HG03175 (cell line): Measurements from ENCODE around the gene CFAP299.

Source experiments
- ATAC-seq: cut with Tn5 transposase; IDR thresholded peaks from one replicate; pipeline ENCODE4 v1.9.1; 2021; ENCODE audit warnings: mild to moderate bottlenecking, moderate library complexity; ENCODE audit not compliant: unreplicated experiment

CFAP299 gene

DNA sequence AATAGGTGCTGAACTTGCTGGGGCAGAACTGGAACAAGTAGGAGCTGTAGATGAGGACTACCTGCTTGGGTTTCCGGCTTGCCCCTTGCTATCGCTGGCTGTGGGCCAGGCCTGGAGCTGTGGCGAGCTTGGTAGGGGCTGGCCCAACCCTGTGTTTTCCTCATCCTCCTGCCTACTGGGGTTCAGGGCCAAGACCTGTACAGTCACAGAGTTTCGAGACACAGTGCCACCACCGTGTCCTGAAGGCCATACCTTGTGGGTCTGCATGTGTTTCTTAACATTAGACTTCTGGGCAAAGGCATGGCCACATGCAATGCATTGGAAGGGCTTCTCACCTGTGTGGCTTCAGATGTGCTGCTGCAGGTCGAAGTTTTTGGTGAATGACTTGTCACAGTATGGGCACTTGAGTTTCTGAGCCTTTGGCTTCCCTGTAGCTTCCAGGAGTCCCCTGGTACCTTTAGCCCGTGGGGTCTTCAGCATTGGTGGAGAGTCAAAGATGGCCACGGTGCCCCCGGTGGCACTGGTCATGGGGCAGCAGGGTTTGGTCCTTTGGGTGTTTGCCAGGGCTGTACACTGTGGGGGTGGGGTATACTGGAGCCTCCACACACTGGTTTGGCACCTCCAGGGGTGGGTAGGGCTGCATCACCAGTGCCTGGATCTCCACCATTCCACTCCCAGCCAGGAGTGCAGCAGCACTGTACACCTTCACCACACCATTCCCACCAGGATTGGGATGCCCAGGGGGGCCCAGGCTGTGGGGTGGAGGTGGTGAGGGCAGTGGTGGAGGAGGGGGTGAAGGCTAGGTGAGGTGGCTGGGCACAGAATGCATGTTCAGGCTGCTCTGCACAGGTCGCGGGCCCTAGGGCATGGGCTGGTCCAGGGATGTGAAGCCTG is 52.1 kb downstream of the CFAP299 start:
- no peak for ATAC-seq

DNA sequence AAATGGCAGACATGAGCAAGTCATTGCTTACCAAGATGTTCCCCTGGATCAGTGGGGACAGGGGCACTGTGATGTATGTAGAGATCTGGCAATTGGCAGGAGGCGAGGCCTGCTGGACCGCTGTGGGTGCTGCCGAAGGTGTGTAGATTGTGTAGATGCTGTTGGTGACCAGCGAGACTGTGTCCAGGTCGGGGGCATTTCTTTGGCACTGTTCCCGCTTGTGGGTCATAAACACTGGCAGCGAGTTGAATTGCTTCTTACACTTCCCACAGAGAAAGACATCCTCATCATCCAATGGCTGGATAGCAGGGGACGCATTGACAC is 52.7 kb downstream of the CFAP299 start:
- no peak for ATAC-seq

DNA sequence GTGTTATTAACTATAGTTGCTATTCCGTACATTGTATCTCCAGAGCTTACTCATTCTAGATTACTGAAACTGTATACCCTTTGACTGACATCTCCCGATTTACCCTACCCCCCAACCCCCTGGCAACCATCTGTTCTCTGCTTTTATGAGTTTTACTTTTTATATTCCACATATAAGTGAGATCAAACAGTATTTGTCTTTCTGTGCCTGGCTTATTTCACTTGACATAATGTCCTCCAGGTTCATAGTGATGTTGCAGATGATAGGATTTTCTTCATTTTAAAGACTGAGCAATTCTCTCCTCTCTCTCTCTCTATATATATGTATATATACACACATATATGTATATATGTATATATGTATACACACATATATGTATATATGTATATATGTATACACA is 54.6 kb downstream of the CFAP299 start:
- no peak for ATAC-seq

DNA sequence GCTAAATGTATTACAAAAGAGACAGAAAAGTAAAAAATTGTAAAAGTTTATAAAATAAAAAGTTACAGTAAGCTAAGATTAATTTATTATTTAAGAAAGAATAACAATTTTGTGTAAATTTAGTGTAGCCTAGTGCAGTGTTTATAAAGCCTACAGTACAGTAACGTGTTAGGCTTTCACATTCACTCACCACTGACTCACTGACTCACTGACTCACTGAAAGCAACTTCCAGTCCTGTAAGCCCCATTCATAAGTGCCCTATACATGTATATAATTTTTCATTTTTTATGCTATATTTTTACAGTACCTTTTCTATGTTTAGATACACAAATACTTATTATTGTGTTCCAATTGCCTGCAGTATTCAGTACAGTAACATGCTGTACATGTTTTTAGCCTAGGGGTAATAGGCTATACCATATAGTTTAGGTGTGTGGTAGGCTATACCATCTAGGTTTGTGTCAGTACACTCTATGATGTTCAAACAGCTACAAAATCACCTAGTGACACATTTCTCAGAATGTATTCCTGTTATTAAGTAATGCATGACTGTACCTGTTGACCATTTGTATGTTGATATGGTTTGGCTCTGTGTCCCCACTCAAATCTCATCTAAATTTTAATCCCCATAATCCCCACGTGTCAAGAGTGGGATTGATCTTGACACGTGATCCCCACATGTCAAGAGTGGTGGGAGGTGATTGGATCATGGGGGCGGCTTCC is 57.9 kb downstream of the CFAP299 start:
- no peak for ATAC-seq

DNA sequence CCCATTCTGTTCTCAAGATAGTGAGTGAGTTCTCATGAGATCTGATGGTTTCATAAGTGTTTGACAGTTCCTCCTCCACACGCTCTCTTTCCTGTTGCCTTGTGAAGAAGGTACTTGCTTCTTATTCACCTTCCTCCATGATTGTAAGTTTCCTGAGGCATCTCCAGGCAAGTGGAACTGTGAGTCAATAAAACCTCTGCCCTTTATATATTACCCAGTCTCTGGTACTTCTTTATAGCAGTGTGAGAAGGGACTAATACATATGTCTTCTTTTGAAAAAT is 58.4 kb downstream of the CFAP299 start:
- no peak for ATAC-seq

DNA sequence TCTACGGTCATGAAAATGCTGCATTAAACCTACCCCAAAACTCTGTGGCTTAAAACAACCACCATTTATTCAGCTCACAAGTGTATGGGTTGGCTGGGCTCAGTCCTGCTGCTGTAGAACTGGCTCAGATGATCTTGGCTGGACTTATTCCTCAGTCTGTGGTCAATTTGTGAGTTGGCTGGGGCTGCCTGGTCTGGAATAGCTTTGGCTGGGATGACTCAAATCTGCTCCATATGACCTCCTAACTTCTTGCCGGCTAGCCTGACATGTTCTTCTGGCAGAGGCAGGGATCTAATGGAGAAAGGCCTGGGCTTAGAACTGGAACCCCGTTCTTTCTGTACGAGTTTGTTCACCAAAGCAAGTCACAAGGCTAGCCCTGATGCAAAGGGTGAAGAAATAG is 71.7 kb downstream of the CFAP299 start:
- no peak for ATAC-seq

DNA sequence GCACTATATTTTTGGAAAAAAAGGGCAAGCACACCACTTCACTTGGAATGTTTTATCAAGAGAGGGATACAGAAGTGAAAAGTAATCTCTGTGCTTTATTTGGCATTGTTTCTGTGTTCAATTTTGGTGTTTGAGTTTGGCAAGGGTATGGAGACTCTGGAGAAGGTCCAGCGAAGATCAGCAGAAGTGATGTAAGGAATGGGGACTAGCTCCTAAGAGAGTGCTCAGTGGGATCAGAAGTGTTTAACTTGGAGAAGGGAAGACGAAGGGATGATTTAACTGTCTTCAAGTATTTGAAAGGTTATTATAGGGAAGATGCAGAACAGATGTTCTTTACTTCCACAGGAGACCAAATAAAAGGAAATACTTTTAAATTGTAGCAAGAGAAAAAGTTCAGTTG is 74.3 kb downstream of the CFAP299 start:
- ATAC-seq, result no peak

DNA sequence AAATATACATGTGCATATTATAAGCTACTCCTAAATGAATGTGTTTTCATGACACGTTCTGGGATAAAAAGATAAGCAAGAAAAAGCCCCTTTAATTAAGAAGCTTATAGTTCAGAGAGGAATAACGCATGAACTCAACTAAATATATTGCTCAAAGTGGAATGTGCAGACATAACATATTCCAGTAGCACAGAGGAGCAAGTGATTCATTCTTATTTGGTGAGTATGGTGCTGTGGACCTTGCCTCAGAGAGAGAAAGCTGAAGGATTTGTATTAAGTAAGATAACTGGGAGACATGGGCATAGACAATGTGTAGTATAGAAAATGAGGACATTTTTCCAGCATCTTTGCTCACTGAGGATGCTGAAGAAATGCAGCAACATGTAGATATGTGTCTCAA is 76.8 kb downstream of the CFAP299 start:
- ATAC-seq, result no peak

DNA sequence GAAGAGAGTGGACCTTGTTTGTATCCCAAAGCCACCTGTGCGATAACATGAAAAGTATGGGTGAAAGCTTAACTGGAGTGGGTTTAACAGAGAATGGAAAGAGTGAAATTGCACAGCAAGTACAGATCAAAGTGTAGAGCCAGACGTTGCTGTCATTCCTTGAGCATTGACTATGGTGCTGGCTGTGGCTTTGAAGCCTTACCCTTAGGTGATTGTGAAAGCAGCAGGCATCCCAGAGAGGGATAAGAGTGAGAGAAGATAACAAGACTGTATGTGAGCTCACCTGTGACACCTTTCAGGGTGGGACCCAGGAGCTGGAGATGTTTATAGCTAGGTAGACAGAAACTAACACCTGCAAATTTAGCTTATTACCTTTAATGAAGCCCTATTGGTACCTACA is 77.6 kb downstream of the CFAP299 start:
- ATAC-seq, result no peak

DNA sequence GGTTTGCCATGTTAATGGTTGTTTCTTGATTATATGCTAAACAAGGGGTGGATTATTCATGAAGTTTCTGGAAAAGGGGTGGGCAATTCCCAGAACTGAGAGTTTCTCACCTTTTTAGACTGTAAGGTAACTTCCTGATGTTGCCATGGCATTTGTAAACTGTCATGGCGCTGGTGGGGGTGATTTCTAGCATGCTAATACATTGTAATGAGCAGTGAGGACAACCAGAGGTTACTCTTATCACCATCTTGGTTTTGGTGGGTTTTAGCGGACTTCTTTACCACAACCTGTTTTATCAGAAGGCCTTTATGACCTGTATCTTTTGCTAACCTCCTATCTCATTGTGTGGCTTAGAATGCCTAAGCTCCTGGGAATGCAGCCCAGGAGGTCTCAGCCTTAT is 81.5 kb downstream of the CFAP299 start:
- no peak for ATAC-seq

DNA sequence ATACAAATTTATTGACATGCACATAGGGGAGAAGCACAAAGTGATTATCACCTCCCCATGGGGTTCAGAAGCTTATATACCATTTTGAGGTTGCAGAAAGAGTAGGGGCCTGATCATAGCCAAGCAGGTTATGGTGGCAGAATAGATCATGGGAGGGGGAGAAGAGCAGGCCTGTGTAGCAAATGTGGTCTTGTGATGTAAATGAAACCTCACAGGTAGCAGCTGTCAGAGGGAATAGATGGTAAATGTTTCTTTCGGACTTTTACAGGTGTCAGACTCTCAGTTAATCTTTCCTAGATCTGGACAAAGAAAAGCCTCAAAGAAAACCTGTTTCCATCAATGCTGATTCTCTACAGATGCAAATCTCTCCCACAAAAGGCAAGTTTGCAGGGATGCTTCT is 84.4 kb downstream of the CFAP299 start:
- ATAC-seq, result no peak

DNA sequence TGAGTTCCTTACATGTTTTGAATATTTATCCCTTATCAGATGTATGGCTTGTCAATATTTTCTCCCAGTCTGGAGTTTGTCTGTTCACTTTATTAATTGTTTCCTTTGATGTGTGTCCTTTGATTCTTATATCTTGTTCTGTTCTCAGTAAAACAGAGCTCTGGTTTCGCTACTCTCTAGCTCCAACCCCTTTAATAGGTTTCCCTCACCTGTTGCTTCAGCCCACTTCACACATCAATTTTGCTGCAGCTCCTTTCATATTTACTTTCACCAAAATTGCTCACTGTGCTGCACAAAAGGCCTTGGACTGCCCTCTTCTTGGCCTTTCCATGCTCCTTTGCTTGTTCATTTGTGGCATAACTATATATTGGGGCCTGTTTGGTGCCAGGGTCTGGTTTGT is 85.1 kb downstream of the CFAP299 start:
- no peak for ATAC-seq

DNA sequence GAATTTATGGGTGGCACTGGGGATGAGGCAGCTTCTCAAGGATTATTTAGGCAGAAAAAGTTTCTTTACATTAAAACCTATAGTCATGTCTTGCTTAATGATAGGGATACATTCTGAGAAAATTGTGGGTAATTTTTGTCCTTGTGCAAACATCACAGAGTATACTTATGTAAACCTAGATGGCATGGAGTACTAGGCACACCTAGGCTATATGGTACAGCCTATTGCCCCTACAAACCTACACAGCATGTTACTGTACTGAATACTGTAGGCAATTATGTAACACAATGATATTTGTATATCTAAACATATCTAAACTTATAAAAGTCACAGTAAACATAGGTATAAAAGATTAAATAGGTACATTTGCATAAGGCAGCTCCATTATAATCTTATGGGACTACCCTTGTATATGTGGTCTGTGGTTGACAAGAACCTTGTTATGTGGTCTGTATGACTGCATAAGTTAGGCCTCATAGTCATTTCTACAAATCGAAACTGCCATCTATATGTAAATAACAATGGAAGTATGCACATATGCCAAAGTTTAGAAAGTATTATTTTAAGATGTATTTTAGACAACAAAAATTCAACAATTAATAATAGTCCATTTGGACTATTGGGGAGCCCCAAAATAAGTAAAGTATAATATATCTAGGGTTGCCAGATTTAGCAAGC is 87.3 kb downstream of the CFAP299 start:
- ATAC-seq, result peak; percentile 55

DNA sequence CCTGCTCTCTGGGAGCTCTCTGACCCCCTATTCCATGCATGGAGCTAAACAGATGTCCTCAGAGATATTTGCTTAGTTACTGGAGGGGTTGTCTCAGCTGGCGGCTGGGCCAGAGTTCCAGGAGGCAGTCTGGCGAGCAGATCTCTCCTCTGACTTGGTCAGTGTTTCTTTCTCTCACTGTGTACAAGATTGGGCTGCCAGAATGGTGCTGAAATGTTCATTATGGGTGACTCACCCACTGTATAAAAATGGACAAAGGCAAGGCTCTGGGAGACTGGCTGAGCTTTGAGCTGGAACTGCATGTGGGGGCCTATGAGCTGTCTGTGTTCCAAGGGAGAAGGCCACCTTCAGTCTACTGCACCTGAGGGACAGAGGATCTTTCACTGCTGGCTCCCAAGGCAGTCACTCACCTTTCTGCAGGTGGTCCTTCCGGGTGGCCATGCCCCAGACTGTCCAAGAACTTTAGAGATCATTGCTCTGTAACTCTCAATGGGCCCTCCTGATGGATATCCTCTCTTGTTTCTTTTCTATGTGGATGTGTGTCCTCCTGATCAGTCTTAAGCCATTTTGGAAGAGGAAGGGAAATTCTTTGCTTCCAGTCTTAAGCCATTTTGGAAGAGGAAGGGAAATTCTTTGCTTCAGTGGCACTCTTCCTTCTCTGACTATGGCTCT is 88.2 kb downstream of the CFAP299 start:
- no peak for ATAC-seq

DNA sequence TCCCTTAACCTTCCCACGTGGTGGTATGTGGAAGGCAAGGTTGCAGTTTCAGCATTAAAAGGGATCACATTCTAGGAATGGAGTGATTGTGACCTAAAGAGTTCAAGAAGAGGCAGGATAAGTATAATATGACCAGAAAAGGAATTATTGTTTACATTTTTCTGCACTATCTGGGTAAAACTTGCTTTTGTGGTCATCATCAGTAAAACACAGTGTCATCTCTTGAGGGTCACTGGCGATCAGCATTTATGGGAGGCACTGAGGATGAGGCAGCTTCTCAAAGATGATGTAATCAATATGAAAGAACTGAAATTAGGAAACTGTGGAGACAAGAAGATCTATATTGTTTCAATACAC is 88.7 kb downstream of the CFAP299 start:
- ATAC-seq, result no peak

DNA sequence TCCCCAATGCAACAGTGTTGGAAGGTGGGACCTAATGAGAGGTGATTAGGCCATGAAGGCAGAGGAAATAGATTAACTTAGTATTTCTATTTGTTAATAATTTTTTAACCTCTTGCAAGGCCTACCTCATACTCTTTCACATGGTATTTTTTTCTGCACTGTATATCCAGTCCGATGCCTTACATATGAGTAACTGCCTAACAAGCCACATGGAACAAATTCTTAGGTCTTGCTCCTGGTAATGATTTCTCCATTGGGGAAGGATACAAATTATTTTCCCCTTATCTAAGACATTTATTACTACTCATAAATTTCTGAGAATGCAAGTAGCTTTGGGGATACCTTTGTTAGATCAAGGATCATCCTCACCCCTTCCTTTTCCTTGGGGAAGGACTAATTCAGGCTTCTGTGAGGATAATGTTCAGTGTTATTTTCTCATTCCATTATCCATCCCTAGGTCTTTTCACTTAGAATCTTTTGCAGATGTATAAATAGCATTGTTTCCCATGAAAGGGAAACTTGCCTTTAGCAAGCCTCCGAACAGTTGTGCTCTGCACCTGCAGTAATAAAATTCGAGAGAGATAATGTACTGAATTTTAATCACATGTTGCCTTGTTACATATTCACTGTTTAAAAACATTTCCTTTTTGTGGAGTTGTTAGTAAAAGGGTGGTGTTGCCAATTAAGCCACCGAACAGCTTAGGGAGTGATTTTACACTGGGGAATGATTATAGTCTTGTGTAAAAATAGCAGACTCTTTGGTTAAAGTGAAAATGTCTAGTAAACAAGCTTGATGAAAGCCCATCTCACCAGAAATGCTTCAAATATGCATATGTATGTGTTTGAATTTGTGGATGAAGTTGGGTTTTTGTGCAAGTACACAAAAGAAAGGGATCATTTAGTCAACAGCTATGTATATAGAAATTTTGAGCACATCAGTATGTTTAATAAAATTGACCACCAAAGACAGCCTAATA is 89.9 kb downstream of the CFAP299 start:
- no peak for ATAC-seq

DNA sequence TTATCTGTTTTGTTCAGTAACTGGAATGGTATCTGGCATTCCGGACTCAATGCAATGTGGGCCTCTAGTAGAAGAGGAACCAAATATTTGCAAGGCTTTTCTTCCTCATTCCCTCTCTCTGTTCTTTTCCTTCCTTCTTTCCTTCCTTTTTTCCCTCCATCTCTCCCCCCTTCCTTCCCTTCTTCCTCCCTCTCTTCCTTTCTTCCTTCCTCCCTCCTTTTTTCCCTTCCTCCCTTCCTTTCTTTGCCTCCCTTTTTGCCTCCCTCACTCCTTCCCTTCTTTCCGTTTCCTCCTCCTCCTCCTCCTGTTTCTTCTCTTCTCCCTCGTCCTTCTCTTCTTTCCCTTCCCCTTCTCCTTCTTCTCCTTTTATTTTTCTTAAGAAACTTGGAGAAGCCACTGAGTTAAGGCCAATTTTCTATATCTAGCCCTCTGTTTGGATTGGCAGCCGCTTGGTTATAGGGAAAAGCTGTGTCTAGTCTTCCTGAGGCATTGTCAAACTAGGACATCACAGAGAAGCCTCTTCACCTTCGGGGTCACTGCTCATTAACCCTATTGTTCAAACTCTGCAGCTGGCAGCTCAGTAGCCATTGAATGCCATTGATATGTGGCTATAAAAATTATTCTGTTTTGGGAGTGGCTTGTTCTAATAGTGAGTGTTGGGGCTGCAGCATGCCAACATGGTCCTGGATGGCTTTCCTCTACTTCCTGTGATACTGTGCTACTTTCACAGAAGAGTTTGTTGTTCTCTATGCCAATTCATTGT is 95.9 kb downstream of the CFAP299 start:
- ATAC-seq, result no peak

DNA sequence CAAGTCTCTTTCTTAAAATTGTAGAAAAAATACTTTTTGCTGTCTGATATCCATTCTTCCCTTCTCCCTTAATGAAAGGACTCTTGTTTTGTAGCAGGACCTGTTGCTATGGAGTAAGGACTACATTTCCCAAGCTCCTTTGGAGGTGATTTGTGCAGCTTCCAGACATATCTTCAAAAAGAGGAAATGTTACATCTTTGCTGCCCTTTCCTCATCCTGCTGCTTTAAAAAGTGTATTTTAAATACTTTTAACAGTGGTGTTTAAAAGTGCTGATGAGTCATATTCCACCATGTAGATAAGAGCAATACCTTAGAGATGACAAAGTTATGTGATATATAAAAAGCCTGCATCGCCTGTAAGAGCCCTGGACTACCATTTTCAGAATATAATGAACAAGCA is 98.7 kb downstream of the CFAP299 start:
- no peak for ATAC-seq

DNA sequence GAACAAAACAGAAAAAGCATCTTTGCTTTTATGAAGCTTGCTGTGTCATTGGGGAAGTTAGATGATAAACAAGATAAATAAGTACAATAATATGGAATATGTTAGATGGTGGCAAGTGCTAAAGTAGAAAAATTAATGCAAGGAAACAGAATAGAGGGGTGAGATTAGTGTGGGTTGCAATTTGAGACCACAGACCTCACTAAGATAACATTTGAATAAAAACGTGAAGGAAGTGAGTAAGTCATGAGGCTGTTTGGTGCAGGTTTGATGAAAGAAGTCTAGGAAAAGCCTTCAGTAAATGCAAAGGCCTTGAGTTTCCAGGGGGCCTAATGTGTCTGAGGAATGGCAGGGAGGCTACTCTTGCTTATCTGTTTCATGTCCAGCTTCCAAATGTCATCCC is 102.5 kb downstream of the CFAP299 start:
- no peak for ATAC-seq
